Lower lobe of right lung (tissue), 2 donors: ENCODE measurements around the gene ANKRD33B. TPM values are rescaled to one million over a fixed set of nuclear protein-coding genes. Genes with fewer than 3 reads are reported as not detected.
"Not testable (repeated sequence)": the region's sequence is repeated elsewhere in the genome, so short reads cannot be mapped to it uniquely, and the experiment has no call there.

Experiments used
- ATAC-seq, 2 donors: fragments of 200-7000 bp; cut with Tn5 transposase; one replicate each; pipeline ENCODE4 v1.9.1; 2020 to 2022; ENCODE audit warnings: mild to moderate bottlenecking in 2 of 2, moderate library complexity in 2 of 2
- DNase-seq: peaks from one replicate; pipeline ENCODE4 v3.0.0-alpha.2; 2020
- H3K27ac ChIP-seq: fragments of 200-600 bp; one replicate; pipeline ENCODE4 v1.8.0; 2022
- H3K27me3 ChIP-seq: fragments of 200-600 bp; one replicate; pipeline ENCODE4 v1.8.0; 2022; ENCODE audit warnings: low read depth
- H3K36me3 ChIP-seq: fragments of 200-600 bp; one replicate; pipeline ENCODE4 v1.8.0; 2022; ENCODE audit warnings: mild to moderate bottlenecking
- H3K4me1 ChIP-seq: fragments of 200-600 bp; one replicate; pipeline ENCODE4 v1.8.0; 2022
- H3K4me3 ChIP-seq: fragments of 200-600 bp; one replicate; pipeline ENCODE4 v1.8.0; 2022; ENCODE audit warnings: mild to moderate bottlenecking
- H3K9me3 ChIP-seq: fragments of 200-600 bp; one replicate; pipeline ENCODE4 v1.8.0; 2022
- CTCF ChIP-seq: fragments of 200-600 bp; IDR thresholded peaks from one replicate; pipeline ENCODE4 v1.8.0; 2022; ENCODE audit warnings: antibody characterized with exemption, mild to moderate bottlenecking
- intact Hi-C: fragments of 100-400 bp; cut with DNase I; formaldehyde crosslinking; loops from one replicate; pipeline ENCODE4 v1.11.0; 2022
- total RNA-seq: library from RNA; stranded (reverse); fragmentation: NEBNext Ultra II Directional; extraction: Animal tissue kit (Norgen Biotek cat#: 25700); gene quantifications from one replicate; pipeline ENCODE4 v1.2.1, GENCODE V29; 2021
- donor health status: DM: no; HTN: yes; CAD: no; lungs with severe emphysema.

Gene ANKRD33B
- total RNA-seq, 1 donor from 2014 or later, result 5.8 TPM

DNA sequence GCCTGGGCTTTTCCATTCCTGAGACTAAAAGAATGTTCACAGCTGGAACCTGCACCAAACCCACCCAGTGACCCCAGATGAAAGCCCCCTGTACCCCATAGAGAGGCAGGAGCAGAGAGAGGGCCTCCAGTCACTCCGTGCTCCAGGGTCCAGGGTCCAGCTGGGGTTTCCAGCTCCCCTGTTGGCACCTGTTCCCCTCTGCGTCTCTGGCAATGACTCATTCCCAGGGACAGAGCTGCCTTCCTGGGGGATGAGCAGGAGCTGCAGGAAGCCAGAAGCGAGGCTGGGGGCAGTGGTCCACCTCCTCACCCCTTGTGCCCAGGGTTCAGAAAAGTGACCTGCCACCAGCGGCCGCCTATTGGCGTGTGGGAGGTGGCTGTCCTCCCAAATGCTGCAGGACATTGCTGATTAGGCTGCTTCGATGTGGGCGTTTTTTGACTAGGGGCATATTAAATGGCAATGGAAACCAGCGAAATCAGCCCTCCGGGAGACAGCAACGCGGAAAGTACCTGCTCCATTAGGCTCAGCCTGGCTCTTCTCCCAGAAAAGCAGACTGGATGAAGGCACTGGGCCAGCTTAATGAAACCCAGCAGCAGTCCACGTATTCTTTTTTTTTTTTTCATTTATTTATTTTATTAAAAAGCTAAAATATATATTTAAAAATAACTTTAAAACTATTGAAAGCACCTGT lies 99.8 kb downstream of the ANKRD33B start:
- Histone ChIP-seq H3K36me3 (no peaks in the 10 kb centered on the region), H3K4me3 (no peak overlapping the region), H3K27ac (no peak overlapping the region), H3K4me1 (no peaks in the 10 kb centered on the region), H3K9me3 (no peaks in the 10 kb centered on the region), H3K27me3 (peaks cover 8% of the 10 kb centered on the region)
- intact Hi-C loops, result no loop called here
- DNase-seq, result no peak
- TF ChIP-seq CTCF, result no peak
- ATAC-seq, result peak in 1 of 2 donors; percentile 25

DNA sequence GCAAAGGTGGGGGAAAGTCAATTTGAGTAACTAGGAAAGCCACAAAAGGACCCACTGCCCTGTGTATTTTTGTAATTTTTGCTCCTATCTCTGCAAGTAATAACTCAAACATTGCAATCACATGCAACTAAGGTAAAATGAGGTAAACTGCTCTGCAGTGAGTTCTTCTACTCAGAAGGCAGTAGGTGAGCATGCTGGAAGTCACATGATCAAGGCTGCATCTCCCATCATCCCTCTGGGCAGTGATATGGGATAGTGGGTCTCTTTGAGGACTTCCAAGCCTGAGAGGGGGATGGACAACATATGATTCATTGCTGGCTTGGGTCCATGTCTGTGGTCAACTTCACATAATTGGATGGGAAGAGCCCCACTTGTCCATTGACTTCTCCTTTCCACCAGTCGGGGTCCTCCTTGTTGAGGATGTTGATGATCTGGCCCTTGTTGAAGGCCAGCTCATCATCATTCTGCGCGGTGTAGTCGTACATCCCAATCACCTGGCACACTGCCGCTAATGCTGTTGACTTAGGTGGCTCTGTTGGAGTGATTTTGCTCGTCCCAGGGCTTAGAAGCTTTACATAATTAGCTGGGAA lies 100.4 kb downstream of the ANKRD33B start:
- not testable (repeated sequence) for ATAC-seq, DNase-seq, H3K4me1 ChIP-seq

GRCh38 chr5:10665799-10666198 lies 101.9 kb downstream of the ANKRD33B start:
- ATAC-seq, result no peak
- intact Hi-C loops, result no loop called here

More for the DNA sequence above, 100.4 kb downstream of the ANKRD33B start:
- H3K27ac ChIP-seq, intact Hi-C loops, H3K27me3 ChIP-seq, H3K4me3 ChIP-seq, H3K36me3 ChIP-seq, H3K9me3 ChIP-seq: not testable (repeated sequence)

DNA sequence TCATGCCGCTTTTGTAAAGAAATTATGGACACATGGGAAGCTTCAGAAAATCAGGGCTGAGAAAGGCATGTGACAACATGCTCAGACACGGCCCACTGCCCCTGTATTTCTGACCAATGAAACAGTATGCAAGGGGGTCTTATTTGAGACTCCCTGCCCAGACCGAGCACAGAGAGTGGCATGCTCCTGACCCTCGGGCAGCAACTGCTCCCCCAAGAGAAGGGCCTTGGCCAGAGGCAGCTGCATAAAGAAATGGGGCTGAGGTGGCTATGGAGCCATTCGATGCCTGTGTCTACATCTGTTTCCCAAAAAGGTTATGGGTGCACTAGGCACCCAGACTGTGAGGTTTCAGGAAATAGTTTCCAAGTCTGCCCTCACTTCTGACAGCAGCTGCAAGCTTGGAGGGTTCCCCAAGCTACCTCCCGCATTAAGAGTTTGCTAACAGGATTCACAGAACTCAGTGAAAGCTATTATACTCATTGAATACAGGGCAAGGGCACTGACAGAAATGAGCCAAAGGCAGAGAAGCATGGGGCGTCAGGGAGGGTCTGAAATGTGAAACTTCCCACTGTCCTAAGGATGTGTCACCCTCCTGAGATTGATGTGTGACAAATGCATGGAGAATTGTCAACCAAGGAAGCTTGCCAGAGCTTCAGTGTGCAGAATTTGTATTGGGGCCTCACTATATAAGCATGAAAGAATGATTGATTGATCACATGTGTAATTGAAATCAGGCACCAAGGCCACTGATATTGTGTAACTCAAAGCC lies 102.8 kb downstream of the ANKRD33B start:
- Histone ChIP-seq H3K27me3 (peaks cover 8% of the 10 kb centered on the region), H3K9me3 (no peaks in the 10 kb centered on the region), H3K27ac (no peak overlapping the region), H3K36me3 (no peaks in the 10 kb centered on the region), H3K4me3 (no peak overlapping the region), H3K4me1 (peaks cover 4% of the 10 kb centered on the region)
- no peak for DNase-seq
- no peak for ATAC-seq
- no peak for TF ChIP-seq CTCF
- intact Hi-C loops, result no loop called here

More at GRCh38 chr5:10665799-10666198, 101.9 kb downstream of the ANKRD33B start:
- Histone ChIP-seq H3K4me3 (no peak overlapping the region), H3K27me3 (peaks cover 8% of the 10 kb centered on the region), H3K36me3 (no peaks in the 10 kb centered on the region), H3K9me3 (no peaks in the 10 kb centered on the region), H3K4me1 (no peaks in the 10 kb centered on the region), H3K27ac (no peak overlapping the region)
- no peak for DNase-seq
- TF ChIP-seq CTCF, result no peak

DNA sequence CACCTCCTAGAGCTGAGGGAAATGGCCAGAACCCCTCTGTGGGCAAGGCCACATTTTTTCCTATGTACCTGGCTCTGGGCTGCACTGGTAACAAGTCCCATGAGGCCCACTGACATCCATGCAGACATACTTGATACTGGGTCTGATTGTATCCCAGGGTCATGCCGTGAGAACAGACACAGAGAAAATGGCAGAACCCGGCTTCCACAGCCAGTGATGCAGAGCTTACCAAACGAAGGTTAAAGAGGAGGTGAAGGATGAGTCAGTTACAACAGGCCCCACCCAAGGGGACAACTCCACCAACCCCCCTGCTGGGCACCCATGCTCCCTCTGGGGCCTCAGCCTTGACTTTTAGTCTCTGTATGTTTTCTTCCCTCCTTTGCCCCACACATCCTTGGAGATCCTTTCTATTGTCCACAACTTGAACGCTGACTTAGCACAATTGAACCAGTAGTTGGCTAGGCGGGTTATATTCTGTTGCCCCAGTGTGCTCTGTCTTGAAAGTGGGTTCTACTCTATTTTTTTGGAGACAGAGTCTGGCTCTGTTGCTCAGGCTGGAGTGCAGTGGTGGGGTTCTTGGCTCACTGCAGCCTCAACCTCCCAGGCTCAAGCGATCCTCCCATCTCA lies 103.7 kb downstream of the ANKRD33B start:
- TF ChIP-seq CTCF, result no peak
- Histone ChIP-seq H3K36me3 (no peaks in the 10 kb centered on the region), H3K27ac (no peak overlapping the region), H3K4me1 (peaks cover 4% of the 10 kb centered on the region), H3K27me3 (peaks cover under 1% of the 10 kb centered on the region), H3K9me3 (no peaks in the 10 kb centered on the region), H3K4me3 (no peak overlapping the region)
- ATAC-seq (no peak), DNase-seq (no peak)
- intact Hi-C loops, result no loop called here
